ENCODE measurements around the gene NT5M.

Gene NT5M

GRCh38 chr17:17356149-17356930 is 53.2 kb downstream of the NT5M start:
- no peak for DNase-seq

GRCh38 chr17:17356931-17357270 is 53.7 kb downstream of the NT5M start:
- no peak for DNase-seq

DNA sequence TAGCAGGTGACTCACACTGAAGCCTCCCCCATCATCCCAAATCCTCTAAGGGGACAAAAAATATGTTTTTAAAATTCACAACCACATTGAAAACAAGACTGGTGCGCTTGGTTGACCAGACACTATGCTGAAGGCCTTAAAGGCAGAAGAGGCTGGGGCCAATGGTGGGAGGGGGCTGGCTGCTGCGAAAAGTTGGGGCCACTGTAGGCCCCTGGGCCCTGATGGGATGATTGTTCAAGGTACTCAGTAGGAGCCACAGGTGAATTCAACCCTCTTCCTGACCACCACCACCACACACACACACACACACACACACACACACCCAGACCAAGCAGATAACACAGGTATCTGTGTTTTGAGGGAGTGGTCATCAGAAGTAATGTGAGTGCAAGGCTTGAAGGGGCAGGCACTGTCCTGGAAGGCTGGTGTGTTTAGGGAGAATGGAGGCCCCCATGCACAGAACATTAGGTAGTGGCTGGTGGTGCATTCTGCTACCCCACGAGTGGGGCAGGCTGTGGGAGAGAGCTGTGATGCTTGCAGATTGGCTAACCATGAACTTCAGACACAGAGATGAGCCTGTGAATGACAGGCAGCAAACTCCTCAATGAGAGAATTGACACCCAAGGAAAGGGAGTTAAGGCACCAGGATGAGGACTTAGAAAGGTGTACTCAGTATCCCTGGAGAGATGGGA is 55.0 kb downstream of the NT5M start:
- no peak for DNase-seq

DNA sequence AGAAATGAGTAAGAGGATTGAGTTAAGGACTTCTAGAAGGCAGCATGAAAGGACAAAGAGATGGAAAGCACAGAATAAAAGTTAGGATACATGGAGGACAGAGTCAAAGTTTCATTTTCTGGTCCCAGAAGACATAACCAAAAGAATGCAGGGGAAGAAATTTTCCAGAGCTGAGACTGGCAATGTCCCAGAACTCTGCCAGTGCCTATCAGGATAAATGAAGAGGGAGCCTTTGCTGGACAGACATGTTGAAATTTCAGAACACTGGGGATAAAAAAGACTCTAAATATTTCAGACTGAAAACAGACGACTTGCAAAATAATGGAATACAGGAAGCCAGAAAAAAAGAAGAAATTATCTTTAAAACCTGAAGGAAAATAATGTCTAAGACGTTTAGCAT is 55.7 kb downstream of the NT5M start:
- DNase-seq, result no peak

- DNase-seq, result no peak
Observed at GRCh38 chr17:17359271-17359670, 56.1 kb downstream of the NT5M start.

- DNase-seq, result no peak
Observed at GRCh38 chr17:17360087-17360730, 57.0 kb downstream of the NT5M start.

DNA sequence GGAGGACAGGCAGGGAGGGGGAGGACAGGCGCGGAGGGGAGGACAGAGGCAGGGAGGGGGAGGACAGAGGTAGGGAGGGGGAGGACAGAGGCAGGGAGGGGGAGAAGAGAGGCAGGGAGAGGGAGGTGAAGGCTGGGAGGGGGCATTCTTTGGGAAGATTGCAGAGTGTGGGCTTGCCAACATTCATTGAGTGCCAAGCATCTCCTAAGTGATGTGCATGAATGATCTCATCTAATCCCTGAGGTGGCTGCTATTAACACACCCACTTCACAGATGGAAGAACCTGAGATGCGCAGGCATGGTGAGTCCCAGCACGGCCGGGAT is 58.3 kb downstream of the NT5M start:
- no peak for DNase-seq

DNA sequence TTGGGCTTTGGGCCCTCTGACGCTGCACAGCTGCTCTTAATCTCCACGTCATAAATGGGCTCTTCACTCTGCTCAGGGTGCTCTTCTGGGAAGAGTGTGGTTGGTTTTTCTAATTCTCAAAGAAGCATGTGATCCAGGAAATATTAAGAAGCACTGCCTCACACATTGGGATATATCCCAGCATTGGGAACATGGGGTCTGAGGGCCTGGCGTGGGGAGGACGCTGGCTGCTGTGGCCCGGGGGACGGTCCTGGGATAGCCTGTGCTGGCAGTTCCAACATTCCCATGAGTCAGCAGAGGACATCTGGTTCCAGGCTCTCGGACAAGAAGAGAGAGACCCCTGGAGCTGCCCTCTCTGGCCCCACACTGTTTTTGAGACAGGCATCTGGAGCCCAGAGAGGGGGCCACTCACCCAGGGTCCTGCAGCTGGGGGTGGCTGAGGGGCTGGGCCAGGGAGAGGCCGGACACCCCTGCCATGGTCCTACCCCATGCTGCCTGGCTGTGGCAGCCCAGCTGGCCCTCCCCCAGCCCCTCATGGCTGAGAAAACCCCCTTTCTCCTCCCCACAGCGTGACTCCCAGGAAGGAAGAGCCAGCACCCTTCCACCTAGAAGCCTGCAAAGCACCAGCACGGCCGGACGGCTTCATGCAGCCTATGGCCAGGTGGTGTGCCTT is 58.8 kb downstream of the NT5M start:
- DNase-seq, result no peak

DNA sequence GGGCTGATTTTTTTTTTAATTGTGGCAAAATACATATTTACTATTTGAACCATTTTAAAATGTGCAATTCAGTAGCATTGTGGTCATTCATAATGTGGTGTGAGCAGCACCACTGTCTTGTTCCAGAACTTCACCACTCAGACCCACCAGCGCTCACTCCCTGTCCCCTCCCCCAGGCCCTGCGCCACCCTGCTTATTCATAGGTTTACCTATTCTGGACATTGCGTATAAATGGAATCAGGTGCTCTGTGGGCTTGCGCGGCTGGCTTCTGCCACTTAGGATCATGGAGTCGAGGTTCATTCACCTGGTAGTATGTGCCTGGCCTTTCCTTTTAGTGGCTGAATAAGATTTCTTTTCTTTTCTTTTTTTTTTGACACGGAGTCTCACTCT is 59.4 kb downstream of the NT5M start:
- DNase-seq, result no peak

- DNase-seq, result no peak
Observed at GRCh38 chr17:17363638-17364337, 60.6 kb downstream of the NT5M start.

DNA sequence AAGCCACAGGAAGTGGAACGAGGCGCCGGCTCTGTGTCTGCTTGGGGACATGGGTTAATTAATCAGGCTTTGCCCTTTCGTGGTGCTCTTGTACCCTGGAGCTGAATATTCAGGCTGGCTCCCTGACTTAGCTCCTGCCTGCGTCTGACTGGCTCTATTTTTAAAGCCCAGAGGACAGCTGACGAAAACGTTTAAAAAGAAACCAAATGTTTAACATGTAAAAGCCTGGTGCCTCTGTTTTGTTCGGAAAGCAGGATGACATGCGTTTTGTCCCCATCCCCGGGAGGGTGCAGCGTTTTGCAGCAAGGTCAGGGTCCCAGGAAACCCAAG is 61.1 kb downstream of the NT5M start:
- no peak for DNase-seq

GRCh38 chr17:17365476-17366110 is 62.4 kb downstream of the NT5M start:
- DNase-seq, result no peak

DNA sequence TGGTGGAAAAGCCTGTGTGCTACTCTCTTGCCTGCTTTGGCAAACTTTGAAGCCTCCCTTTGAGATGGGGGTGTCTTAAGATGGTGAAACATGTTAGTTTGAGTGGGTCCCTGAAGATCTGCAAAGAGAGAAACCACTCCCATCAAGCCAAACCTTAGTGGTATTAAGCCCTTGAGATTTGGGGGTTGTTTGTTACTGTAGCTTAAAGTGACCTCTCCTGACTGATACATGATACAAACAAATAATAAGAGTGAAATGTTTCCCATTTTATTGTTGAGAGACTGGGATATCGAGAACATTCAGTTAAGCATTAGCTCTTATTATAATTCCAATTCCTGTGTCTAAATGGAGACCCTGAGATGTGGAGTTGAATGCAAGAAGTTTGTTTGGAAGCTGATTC is 63.1 kb downstream of the NT5M start:
- DNase-seq, result no peak

GRCh38 chr17:17366941-17367875 is 64.0 kb downstream of the NT5M start:
- DNase-seq, result no peak

- DNase-seq, result no peak
Observed at GRCh38 chr17:17367931-17368330, 64.8 kb downstream of the NT5M start.

DNA sequence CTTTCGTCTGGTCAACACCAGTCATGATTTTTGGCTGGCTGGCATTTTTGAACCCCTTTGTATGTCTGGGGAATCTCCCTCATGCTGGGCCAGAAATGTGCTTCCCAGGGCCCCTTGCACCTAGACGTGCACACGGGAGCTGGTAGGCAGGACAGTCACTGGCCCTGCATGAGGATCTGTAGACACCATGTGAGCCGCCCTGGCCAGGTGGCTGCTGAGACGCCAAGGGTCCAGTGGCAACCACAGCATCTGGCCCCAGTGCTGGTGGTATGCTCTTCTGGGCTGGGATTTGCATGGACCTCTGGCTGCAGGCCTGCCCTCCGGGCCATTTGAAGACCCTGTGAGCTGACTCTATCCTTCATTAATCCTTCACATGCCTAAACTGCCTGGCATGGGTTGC is 67.5 kb downstream of the NT5M start:
- DNase-seq, result no peak

GRCh38 chr17:17372856-17373520 is 69.8 kb downstream of the NT5M start:
- DNase-seq, result no peak

- no peak for DNase-seq
Observed at GRCh38 chr17:17375841-17376240, 72.7 kb downstream of the NT5M start.

GRCh38 chr17:17376362-17376761 is 73.2 kb downstream of the NT5M start:
- no peak for DNase-seq

DNA sequence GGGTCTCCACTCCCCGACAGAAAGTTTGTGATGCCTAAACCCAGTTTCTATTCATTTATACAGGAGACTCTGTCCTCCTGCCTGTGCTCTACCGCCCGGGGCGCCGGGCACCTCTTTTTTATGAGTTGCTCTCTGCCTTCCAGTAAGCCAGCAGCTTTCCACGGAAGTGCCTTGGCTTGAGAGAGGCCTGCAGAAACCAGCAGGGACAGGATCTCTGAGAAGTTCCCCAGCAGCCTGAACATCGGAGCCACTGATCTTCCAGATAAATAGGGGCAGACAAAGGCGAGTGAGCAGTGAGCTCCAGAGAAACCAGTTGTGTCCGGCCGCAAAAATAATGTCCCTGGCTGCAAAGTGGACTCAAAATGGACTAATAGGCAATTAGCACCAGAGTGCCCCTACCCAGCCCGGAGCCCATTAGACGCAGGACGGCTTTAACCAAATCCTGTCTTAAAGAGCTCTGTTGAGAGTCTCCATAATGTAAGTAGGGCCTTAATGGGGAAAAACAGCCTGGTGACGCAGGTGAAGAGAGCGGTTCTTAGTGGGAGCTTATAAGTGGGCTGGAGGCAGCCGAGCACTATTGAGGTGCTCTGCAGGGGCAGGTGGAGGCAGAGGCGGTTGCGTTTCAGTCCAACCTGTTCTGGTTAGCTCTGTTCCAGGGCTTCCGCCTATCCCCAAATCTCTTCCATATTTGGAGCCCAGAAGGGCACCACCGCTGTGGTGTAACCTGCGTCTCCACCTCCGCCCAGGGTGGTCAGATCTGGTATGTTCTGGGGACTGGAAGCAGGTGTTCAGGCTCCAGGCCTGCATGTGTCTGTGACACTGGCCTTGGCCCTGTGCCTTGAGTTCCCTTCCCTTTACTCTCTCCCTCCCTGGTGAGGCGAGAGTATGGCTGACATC is 74.1 kb downstream of the NT5M start:
- DNase-seq, result no peak

Measured in cortex of kidney (tissue), 1 donor.